ENCODE data around the gene RAB40C. TPM values are rescaled to one million over a fixed set of nuclear protein-coding genes. Genes with fewer than 3 reads are reported as not detected.
A peak's percentile ranks its signal among the peaks of the same experiment; 100 is the strongest.

RAB40C gene
- total and polyA plus RNA-seq, 2 donors (not counting 1 experiment from before 2014, with no cell fraction given) = 12.7 to 26.9 TPM

DNA sequence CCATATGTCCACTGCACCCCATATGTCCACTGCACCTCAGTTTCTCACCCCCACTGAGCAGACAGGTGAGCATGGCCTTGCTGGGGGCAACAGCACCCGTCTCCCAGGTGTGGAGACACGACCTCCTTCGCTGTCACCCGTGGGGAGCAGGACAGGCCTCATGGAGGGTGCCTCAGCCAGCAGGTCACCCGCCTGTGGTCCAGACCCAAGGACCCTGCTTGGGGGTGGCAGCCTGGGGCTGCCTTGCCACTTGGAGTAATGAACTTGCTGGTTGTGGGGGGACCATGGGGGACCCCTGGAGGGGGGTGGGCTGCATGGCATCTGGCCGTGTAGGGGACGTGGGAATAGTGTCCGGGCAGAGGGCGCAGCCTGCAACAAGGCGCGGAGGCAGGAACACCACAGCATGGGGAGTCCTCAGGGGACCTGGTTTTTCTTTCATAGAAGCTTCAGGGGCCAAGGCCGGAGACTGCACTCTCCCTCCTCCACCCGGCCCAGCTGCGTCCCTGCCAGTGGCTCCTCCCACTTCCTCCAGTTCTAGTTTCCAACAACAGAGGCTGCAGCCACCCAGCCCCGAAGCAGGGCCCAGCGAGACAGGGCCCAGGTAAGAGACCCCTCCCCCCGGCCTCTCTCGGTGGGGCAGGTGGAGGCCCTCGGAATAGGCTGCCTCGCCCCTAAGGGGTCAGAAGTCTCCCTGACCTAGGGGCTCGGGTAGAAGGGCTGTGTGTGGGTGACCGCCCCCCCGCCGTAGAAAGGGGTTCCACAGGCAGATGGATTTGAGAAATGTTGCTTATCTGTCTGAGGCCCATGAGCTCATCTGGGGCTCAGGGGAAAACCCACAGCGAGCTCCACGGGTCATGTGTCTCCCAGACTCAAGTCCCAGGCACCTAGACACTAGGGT, 23.1 kb upstream of the RAB40C start, which contains the start of gene NHLRC4:
Gene NHLRC4 (plus strand): TSS at position 531 of the 898 bp plus-strand sequence. CDS start 1,043 bp downstream, outside the sequence.
- peak within 1 kb of the TSS; percentile 58 for H3K9ac ChIP-seq (ENCODE audit: low read length)
- H3K4me3 Mint-ChIP-seq = peak within 1 kb of the TSS; percentile 78

More for the DNA sequence above, 23.1 kb upstream of the RAB40C start, which contains the start of gene NHLRC4:
- peaks cover 6% of the 10 kb centered on the region for H3K27me3 Mint-ChIP-seq
- H3K4me2 ChIP-seq (replicated peaks; ENCODE audit: low read depth, low read length, poor library complexity, severe bottlenecking) = peak within 1 kb of the TSS; percentile 80
- H3K79me2 ChIP-seq (ENCODE audit: control insufficient read depth, insufficient read depth, low read length) = peaks cover 27% of the 10 kb centered on the region
- DNase-seq (peak; percentile 72), ATAC-seq (ENCODE audit: low read depth) (peak; percentile 62)
- WGBS (ENCODE audit: insufficient coverage) = 27% methylated on average over 26 of the region's 26 CpGs
- no peaks in the 10 kb centered on the region for H4K20me1 ChIP-seq (ENCODE audit: control insufficient read depth, insufficient read depth, low read length, poor library complexity, severe bottlenecking)
- peaks cover 0 to 4% (median under 1%) of the 10 kb centered on the region in 4 experiments for H3K27me3 ChIP-seq (replicated peaks in 1 of 4; ENCODE audit: control extremely low read depth in 1 of 4, control insufficient read depth in 3 of 4, insufficient read depth in 4 of 4, low read length in 3 of 4)
- H3K9me3 Mint-ChIP-seq (ENCODE audit: insufficient read depth) = no peaks in the 10 kb centered on the region
- no peaks in the 10 kb centered on the region for H3K36me3 ChIP-seq (replicated peaks in 1 of 2; ENCODE audit: control extremely low read depth in 1 of 2, control insufficient read depth in 1 of 2, extremely low read depth in 1 of 2, insufficient read depth in 2 of 2, low read length in 1 of 2)
- H3K27ac ChIP-seq (ENCODE audit: low read length in 2 of 2) = peak within 1 kb of the TSS; percentile 41 to 65
- H3K27ac Mint-ChIP-seq = peak within 1 kb of the TSS; percentile 87
- peaks cover 33 to 48% of the 10 kb centered on the region in 2 donors for H3K4me1 ChIP-seq (ENCODE audit: control insufficient read depth in 2 of 2, insufficient read depth in 2 of 2, low read length in 2 of 2)
- no peaks in the 10 kb centered on the region for H3K9me3 ChIP-seq (ENCODE audit: control extremely low read depth in 1 of 3, control insufficient read depth in 2 of 3, insufficient read depth in 1 of 3, low read length in 2 of 3)
- peak within 1 kb of the TSS; percentile 84 for H2AFZ ChIP-seq (ENCODE audit: insufficient read depth, low read depth, low read length, poor library complexity, severe bottlenecking)
- intact Hi-C loops (cut with micrococcal nuclease) = no loop called here
- peaks cover 33% of the 10 kb centered on the region for H3K4me1 Mint-ChIP-seq
- TF ChIP-seq EZH2 (IDR thresholded peaks at IDR 0.05; ENCODE audit: borderline replicate concordance, insufficient read depth, low read depth, low read length, poor library complexity, severe bottlenecking) = no peak
- TF ChIP-seq, protein P1, sequence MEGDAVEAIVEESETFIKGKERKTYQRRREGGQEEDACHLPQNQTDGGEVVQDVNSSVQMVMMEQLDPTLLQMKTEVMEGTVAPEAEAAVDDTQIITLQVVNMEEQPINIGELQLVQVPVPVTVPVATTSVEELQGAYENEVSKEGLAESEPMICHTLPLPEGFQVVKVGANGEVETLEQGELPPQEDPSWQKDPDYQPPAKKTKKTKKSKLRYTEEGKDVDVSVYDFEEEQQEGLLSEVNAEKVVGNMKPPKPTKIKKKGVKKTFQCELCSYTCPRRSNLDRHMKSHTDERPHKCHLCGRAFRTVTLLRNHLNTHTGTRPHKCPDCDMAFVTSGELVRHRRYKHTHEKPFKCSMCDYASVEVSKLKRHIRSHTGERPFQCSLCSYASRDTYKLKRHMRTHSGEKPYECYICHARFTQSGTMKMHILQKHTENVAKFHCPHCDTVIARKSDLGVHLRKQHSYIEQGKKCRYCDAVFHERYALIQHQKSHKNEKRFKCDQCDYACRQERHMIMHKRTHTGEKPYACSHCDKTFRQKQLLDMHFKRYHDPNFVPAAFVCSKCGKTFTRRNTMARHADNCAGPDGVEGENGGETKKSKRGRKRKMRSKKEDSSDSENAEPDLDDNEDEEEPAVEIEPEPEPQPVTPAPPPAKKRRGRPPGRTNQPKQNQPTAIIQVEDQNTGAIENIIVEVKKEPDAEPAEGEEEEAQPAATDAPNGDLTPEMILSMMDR (IDR thresholded peaks at IDR 0.05) = no peak
- ChIA-PET CTCF (interaction anchor here (0.6 to 0.7 kb wide), 2 partner anchors 174 to 459 kb away, joined by 4 read pairs; no protein-coding TSS in a partner anchor), POLR2A (interaction anchor here (0.8 to 3.0 kb wide), 3 partner anchors 22 to 70 kb away, joined by 3 to 8 read pairs (median 6); partner anchors contain the start of genes CAPN15 and METTL26)
- H3K4me3 ChIP-seq (ENCODE audit: control extremely low read depth in 1 of 5, extremely low read depth in 1 of 5, insufficient read depth in 1 of 5, low read depth in 2 of 5, low read length in 4 of 5) = peak within 1 kb of the TSS in 4 of 5 experiments; percentile 37 to 59 (median 44)

All from B cell (primary cell).